Colonic mucosa (tissue), 4 donors: ENCODE results near the gene RBM15. TPM values are rescaled to one million over a fixed set of nuclear protein-coding genes. Genes with fewer than 3 reads are reported as not detected.

Source experiments
- DNase-seq: peaks from one replicate; pipeline ENCODE4 v3.0.0-alpha.2; 2020
- H3K27ac ChIP-seq: fragments of 200-600 bp; one replicate; pipeline ENCODE4 v1.8.0; 2021
- H3K27me3 ChIP-seq: fragments of 200-600 bp; one replicate; pipeline ENCODE4 v1.8.0; 2021
- H3K36me3 ChIP-seq: fragments of 200-600 bp; one replicate; pipeline ENCODE4 v1.8.0; 2021
- H3K4me1 ChIP-seq: fragments of 200-600 bp; one replicate; pipeline ENCODE4 v1.8.0; 2021; ENCODE audit warnings: mild to moderate bottlenecking
- H3K4me3 ChIP-seq: fragments of 200-600 bp; one replicate; pipeline ENCODE4 v1.8.0; 2021
- H3K9ac ChIP-seq, 2 donors: one replicate each; pipeline ENCODE4 v1.7.0; 2013; ENCODE audit warnings: control low read depth in 2 of 2, low read depth in 2 of 2, low read length in 2 of 2
- H3K9me3 ChIP-seq: fragments of 200-600 bp; one replicate; pipeline ENCODE4 v1.8.0; 2021
- intact Hi-C: fragments of 100-400 bp; cut with DNase I; formaldehyde crosslinking; loops from one replicate; pipeline ENCODE4 v1.14.1; 2022
- total RNA-seq, 2 donors: library from RNA; stranded (reverse); fragmentation: NEBNext Ultra II Directional in 1 of 2; extraction: Animal tissue kit (Norgen Biotek cat#: 25700) in 1 of 2; gene quantifications; one replicate each; pipeline ENCODE4 v1.2.1, GENCODE V29; 2021
- TF ChIP-seq, protein P1 (sequence below): fragments of 200-600 bp; IDR thresholded peaks from one replicate; pipeline ENCODE4 v1.8.0; 2022; ENCODE audit warnings: antibody characterized with exemption, mild to moderate bottlenecking
- donor health status: healthy.
- donor health status: DM: no; HTN: no; CAD: no.
- donor health status: DM: no; HTN: no; CAD: no.

Gene RBM15
- total RNA-seq, 2 donors from 2014 or later: 24.1 to 35.9 TPM

GRCh38 chr1:110307239-110307974, 31.8 kb upstream of the RBM15 start:
- DNase-seq: no peak
- Histone ChIP-seq H3K36me3 (no peaks in the 10 kb centered on the region), H3K4me3 (no peak overlapping the region), H3K9ac (no peak overlapping the region), H3K4me1 (peaks cover 2% of the 10 kb centered on the region), H3K9me3 (no peaks in the 10 kb centered on the region), H3K27ac (no peak overlapping the region), H3K27me3 (no peaks in the 10 kb centered on the region)
- intact Hi-C loops: no loop called here
- TF ChIP-seq, protein P1, sequence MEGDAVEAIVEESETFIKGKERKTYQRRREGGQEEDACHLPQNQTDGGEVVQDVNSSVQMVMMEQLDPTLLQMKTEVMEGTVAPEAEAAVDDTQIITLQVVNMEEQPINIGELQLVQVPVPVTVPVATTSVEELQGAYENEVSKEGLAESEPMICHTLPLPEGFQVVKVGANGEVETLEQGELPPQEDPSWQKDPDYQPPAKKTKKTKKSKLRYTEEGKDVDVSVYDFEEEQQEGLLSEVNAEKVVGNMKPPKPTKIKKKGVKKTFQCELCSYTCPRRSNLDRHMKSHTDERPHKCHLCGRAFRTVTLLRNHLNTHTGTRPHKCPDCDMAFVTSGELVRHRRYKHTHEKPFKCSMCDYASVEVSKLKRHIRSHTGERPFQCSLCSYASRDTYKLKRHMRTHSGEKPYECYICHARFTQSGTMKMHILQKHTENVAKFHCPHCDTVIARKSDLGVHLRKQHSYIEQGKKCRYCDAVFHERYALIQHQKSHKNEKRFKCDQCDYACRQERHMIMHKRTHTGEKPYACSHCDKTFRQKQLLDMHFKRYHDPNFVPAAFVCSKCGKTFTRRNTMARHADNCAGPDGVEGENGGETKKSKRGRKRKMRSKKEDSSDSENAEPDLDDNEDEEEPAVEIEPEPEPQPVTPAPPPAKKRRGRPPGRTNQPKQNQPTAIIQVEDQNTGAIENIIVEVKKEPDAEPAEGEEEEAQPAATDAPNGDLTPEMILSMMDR: no peak

DNA sequence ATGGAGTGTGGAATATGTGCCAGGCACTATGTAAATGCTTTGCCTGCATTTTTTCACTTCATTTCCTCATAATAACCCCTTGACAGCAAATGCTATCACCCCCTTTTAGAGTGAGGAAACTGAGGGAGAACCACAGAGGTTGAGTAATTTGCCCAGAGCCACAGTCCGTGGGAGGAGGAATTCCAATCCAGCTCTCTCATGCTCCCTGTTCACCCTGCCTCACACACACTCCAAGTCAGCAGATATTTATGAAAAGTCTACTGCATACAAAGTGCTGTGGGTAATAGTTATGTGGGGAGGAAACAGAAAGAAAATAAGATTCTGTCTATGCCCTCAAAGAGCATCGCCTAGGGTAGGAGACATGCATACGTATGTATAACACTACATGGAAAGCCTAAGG, 30.9 kb upstream of the RBM15 start:
- Histone ChIP-seq H3K27ac (no peak overlapping the region), H3K36me3 (no peaks in the 10 kb centered on the region), H3K4me3 (no peak overlapping the region), H3K27me3 (no peaks in the 10 kb centered on the region), H3K9ac (no peak overlapping the region), H3K9me3 (no peaks in the 10 kb centered on the region), H3K4me1 (peaks cover 7% of the 10 kb centered on the region)
- intact Hi-C loops: no loop called here
- TF ChIP-seq, protein P1: no peak
- DNase-seq: no peak

DNA sequence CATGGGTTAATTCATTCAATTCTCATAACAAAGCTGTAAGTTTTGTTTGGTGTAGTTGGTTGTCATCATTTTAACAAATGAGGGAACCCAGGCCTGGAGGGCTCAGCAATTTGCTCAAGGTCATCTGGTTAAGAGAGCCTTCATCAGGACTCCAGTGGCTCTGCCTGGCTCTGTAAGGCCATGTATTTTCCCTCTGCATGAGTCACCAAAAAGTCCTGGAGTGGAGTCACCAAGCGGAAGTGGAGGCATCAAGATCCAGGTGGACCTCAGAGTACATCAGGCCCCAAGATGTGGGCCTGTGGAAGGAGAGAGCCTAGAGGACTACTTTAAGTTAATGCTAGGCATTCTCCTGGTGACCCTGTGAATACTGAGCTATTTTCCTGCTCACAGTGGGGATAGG, 30.0 kb upstream of the RBM15 start:
- Histone ChIP-seq H3K4me1 (peaks cover 7% of the 10 kb centered on the region), H3K9me3 (no peaks in the 10 kb centered on the region), H3K27ac (no peak overlapping the region), H3K4me3 (no peak overlapping the region), H3K36me3 (no peaks in the 10 kb centered on the region), H3K9ac (no peak overlapping the region), H3K27me3 (no peaks in the 10 kb centered on the region)
- DNase-seq: no peak
- intact Hi-C loops: no loop called here
- TF ChIP-seq, protein P1: no peak

DNA sequence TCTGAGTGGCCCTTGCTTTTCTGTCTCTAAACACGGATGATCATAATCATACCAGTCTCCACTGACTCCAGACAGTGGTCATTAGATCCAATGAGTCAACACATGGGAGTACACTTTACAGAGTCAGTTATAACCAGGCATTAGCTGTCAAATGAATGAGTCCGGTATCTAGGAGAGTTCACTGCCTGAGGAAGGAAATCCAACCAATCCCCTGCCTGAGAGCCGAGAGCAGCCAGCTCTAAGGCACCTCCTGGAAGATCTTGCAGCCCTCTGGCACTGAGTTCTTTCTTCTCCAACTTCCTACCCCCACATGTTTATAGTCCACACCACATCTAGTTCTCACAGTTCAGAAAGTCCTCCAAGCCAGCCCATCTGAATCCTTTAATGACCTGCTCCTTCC, 29.4 kb upstream of the RBM15 start:
- TF ChIP-seq, protein P1: no peak
- no peaks in the 10 kb centered on the region for H3K9me3 ChIP-seq
- DNase-seq: no peak
- intact Hi-C loops: loop anchor here (5.0 kb wide), 1 partner anchor 143 kb away; the partner anchor contains the start of gene PROK1
- H3K9ac ChIP-seq: no peak overlapping the region
- H3K4me3 ChIP-seq: no peak overlapping the region
- H3K27me3 ChIP-seq: no peaks in the 10 kb centered on the region
- H3K36me3 ChIP-seq: no peaks in the 10 kb centered on the region
- H3K27ac ChIP-seq: no peak overlapping the region
- H3K4me1 ChIP-seq: peaks cover 7% of the 10 kb centered on the region

DNA sequence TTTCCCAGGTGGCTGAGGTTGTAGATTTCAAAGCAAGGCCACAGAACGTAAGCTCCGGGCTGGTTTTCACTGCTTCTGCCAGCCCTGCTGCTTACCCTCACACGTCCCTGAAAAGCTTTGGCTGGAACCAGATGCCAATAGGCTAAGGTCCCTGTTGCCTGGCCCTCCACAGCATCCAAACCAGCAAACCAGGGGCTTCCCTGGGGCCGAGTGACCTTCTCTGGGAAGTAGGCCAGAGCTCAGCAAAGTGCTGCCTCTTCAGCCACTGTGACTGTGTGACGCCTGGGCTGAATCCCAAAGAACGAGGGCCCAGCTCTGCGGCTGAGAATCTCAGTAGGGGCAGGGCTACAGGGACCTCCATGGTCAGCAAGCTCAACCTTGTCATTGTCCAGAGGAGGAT, 28.9 kb upstream of the RBM15 start:
- Histone ChIP-seq H3K4me3 (no peak overlapping the region), H3K4me1 (peaks cover 7% of the 10 kb centered on the region), H3K9ac (no peak overlapping the region), H3K9me3 (no peaks in the 10 kb centered on the region), H3K27me3 (no peaks in the 10 kb centered on the region), H3K27ac (no peak overlapping the region), H3K36me3 (no peaks in the 10 kb centered on the region)
- intact Hi-C loops: loop anchor here (5.0 kb wide), 1 partner anchor 142 kb away; the partner anchor contains the start of gene PROK1
- TF ChIP-seq, protein P1: no peak
- no peak for DNase-seq
